CD4-positive, alpha-beta T cell treated with Interleukin-15 for 1 hour (primary cell): ENCODE measurements around the gene TCL1A.
"Not testable (repeated sequence)": the region's sequence is repeated elsewhere in the genome, so short reads cannot be mapped to it uniquely, and the experiment has no call there.

Experiments used
- DNase-seq: peaks from one replicate; pipeline ENCODE4 v3.0.0-alpha.2; 2020

The TCL1A gene

DNA sequence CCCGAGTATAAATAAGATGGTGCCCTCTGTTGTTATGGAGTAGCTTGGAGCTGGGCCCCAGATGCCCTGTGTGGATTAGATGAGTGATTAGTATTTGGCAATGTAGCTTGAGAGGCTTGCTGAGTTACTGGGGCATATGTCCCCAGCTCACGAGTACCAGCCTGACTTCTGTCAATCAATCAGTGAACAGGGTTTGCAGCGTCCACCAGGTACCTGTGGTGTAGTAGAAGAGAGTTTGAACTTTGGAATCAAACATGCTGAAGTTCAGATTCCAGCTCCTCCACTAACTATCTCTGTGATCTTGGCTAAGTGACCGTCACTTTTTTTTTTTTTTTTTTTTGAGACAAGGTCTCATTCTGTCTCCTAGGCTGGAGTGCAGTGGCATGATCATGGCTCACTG is 39.3 kb downstream of the TCL1A start:
- no peak for DNase-seq

GRCh38 chr14:95668235-95668772 is 45.6 kb downstream of the TCL1A start:
- DNase-seq: no peak

- no peak for DNase-seq
These were observed 46.7 kb downstream of the TCL1A start for GRCh38 chr14:95667249-95667693.

GRCh38 chr14:95666450-95666849 is 47.5 kb downstream of the TCL1A start:
- no peak for DNase-seq

DNA sequence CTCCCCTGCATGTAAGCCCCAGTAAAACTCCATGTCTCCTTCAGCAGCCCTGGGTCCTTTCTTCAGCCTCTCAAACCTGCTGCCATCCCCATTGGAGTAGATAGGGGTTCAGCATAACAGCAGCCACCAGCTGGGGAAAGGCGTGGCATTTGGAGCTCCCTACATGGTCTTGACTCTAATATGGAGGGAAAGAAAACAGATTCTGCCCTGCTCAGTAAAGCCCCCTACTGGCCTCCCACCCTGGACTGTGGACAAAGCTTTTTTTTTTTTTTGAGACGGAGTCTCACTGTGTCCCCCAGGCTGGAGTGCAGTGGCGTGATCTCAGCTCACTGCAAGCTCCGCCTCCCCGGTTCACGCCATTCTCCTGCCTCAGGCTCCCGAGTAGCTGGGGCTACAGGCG is 48.4 kb downstream of the TCL1A start:
- not testable (repeated sequence) for DNase-seq

GRCh38 chr14:95664546-95664945 is 49.4 kb downstream of the TCL1A start:
- DNase-seq: peak; percentile 33

- DNase-seq: no peak
These were observed 49.9 kb downstream of the TCL1A start for GRCh38 chr14:95664066-95664465.

- no peak for DNase-seq
These were observed 50.6 kb downstream of the TCL1A start for GRCh38 chr14:95663226-95663797.

- DNase-seq: no peak
These were observed 51.3 kb downstream of the TCL1A start for GRCh38 chr14:95662376-95663186.

DNA sequence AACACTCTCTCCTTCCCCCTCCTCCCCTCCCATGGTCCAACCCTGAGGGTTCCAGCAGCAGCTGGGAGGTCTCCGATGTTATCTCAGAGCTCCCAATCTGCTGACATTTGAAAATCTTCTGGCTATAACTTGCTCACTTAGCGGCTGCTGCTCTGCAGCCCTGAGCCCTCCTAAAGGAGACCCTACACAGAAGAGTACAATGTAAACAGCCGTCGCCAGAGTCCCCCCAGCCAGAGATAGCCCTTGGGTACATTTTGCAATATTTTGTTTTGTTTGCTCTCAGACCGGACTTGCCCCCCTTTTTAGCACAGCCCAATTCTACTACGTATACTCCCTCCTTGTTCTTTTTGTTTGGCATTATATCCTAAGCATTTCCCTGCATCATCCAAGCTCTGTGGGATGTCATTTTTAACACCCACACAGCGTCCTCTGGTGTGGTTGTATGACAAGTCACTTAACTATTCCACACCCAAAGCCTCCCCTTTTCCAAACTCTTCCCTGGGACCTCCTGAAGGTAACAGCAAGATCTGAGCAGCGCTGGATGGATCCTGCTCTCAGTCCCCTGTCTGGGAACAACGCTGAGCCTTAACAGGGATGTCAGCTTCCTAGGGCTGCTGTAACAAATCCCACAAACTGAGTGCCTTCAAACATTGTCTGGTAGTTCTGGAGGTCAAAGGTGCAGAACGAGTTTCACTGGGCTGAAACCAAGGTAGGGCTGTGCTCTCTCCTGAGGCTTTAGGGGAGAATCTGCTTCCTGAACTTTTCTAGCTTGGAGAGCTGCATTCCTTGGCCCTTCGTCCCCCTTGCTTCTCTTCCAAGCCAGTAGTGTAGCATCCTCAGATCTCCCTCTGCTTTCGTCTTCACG is 53.0 kb downstream of the TCL1A start:
- no peak for DNase-seq

DNA sequence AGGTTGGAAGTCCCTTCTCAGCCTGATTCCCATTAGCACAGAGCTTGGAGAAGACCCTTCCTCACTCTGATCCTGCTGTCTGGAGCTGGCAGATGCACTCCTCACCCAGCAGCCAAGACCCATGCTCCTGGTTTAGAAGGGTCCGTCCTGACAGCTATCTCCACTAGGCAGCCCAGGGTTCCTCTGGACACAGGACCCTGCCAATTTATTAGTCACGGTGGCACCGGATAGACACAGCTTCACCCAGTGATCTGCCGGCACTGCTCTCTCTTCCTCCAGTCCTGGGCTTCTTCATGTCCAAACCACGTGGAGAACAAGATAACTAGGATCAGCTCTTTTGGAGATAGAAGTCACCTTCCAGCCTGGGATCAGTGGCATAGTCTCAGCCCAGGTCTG is 53.9 kb downstream of the TCL1A start:
- no peak for DNase-seq
